Kidney epithelial cell (primary cell): ENCODE data around the gene ALPG. TPM values are rescaled to one million over a fixed set of nuclear protein-coding genes. Genes with fewer than 3 reads are reported as not detected.
"Not testable (repeated sequence)": the region's sequence is repeated elsewhere in the genome, so short reads cannot be mapped to it uniquely, and the experiment has no call there.

Experiments used
- DNase-seq: peaks from one replicate; pipeline ENCODE4 v3.0.0-alpha.2; 2010; ENCODE audit warnings: low read depth
- H3K27me3 ChIP-seq: 2 replicates; pipeline ENCODE4 v1.6.0; 2011; ENCODE audit warnings: low read length; ENCODE audit not compliant: control insufficient read depth, insufficient read depth
- H3K36me3 ChIP-seq: 2 replicates; pipeline ENCODE4 v1.5.1; 2011; ENCODE audit warnings: low read length; ENCODE audit not compliant: control insufficient read depth, insufficient read depth
- H3K4me3 ChIP-seq: 2 replicates; pipeline ENCODE4 v1.5.1; 2011; ENCODE audit warnings: low read depth, mild to moderate bottlenecking, control low read depth, low read length
- total RNA-seq: library from RNA; depleted of rRNA; stranded (reverse); fragments of >200 nt; gene quantifications from 2 replicates; pipeline ENCODE4 v1.2.3, GENCODE V29; 2015
- TF ChIP-seq, protein P1 (sequence below): IDR thresholded peaks from 2 replicates; pipeline ENCODE4 v1.5.1; 2011; ENCODE audit warnings: mild to moderate bottlenecking, moderate library complexity, low read length, control low read depth, inconsistent platforms; ENCODE audit not compliant: insufficient read depth, poor library complexity, severe bottlenecking

Gene ALPG
- total RNA-seq, 1 donor from 2014 or later, result not detected

DNA sequence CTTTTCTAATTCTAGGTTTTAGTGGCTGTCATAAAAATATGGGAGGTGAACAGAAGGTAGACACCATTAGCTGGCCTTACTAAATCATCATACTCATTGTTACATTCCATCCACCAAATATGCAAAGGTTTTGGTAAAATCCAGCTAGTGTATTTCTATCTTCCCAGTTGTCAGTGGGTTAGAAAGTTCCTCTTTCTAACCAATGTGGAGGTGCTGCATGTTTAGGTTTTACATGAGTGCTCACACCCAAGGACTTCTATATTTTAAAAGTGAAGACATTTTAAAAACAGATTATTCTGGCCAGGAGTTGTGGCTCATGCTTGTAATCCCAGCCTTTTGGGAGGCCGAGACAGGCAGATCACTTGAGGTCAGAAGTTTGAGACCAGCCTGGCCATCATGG is 22.2 kb upstream of the ALPG start:
- TF ChIP-seq, protein P1, sequence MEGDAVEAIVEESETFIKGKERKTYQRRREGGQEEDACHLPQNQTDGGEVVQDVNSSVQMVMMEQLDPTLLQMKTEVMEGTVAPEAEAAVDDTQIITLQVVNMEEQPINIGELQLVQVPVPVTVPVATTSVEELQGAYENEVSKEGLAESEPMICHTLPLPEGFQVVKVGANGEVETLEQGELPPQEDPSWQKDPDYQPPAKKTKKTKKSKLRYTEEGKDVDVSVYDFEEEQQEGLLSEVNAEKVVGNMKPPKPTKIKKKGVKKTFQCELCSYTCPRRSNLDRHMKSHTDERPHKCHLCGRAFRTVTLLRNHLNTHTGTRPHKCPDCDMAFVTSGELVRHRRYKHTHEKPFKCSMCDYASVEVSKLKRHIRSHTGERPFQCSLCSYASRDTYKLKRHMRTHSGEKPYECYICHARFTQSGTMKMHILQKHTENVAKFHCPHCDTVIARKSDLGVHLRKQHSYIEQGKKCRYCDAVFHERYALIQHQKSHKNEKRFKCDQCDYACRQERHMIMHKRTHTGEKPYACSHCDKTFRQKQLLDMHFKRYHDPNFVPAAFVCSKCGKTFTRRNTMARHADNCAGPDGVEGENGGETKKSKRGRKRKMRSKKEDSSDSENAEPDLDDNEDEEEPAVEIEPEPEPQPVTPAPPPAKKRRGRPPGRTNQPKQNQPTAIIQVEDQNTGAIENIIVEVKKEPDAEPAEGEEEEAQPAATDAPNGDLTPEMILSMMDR, result no peak
- Histone ChIP-seq H3K36me3 (no peaks in the 10 kb centered on the region), H3K27me3 (peaks cover 69% of the 10 kb centered on the region), H3K4me3 (no peak overlapping the region)
- DNase-seq, result no peak

DNA sequence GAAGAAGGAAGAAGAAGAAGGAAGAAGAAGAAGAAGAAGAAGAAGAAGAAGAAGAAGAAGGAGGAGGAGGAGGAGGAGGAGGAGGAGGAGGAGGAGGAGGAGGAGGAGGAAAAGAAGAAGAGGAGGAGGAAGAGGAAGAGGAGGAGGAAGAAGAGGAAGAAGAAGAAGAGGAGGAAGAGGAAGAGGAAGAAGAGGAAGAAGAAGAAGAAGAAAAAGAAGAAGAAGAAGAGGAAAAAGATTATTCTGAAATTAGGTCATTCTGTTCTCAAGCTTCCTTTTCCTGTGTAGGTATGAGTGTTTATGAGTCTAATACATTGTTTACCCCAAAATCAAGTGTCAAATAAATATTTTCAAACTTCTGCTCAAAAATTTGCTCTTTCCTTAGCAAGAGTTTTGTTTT is 21.6 kb upstream of the ALPG start:
- H3K4me3 ChIP-seq, H3K36me3 ChIP-seq, DNase-seq: not testable (repeated sequence)
- H3K27me3 ChIP-seq, result peaks cover 70% of the 10 kb centered on the region

DNA sequence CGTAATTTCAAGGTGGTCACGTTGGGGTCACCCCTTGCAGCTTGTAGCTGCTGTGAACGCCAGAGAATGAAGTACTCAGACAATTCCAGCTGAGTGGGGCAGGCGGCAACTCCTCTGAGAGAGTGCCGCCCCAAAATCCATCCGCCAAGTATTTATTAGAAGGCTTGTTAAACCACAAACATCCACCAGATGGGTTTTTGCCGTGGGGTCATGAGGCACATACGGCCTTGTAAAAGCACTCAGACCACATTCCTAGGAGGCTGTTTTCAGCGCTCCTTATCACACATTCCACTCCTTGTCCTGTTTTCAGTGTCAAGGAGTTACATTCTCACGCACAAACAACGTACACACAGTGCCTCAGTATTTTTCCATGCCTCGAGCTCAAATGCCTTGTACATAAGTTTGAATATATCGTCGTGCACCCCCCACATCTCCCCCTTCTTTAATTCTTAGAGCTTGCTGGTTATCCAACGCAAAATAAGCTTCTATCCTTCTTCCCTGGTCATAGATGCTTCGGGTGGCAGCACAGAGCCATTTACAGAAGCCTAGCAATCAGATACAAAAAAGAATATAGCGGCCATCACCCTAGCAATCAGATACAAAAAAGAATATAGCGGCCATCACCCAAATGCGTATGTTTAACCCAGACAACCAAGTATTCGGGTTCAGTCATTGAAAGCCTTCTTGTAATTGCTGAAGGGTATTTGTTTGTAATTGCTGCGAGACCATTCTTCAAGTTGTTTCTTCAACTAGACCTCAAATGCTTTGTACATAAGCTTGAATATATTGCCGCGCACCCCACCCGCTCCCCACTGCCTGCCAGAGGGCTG is 20.8 kb upstream of the ALPG start:
- no peaks in the 10 kb centered on the region for H3K36me3 ChIP-seq
- H3K27me3 ChIP-seq, result peaks cover 75% of the 10 kb centered on the region
- no peak for DNase-seq
- TF ChIP-seq, protein P1, result no peak
- H3K4me3 ChIP-seq, result no peak overlapping the region

DNA sequence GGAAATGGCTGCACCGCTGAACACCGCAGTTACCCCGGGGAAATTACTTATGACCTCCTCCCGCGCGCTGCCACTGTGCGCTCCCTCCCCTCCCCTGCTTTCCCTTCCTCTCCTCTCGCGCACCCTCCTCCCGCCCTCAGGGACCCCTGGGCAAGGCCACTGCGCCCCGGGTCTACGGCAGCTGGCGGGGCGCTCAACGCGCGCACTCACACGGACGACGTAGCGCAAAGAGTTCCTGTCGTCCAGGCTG is 20.2 kb upstream of the ALPG start:
- H3K4me3 ChIP-seq, result no peak overlapping the region

DNA sequence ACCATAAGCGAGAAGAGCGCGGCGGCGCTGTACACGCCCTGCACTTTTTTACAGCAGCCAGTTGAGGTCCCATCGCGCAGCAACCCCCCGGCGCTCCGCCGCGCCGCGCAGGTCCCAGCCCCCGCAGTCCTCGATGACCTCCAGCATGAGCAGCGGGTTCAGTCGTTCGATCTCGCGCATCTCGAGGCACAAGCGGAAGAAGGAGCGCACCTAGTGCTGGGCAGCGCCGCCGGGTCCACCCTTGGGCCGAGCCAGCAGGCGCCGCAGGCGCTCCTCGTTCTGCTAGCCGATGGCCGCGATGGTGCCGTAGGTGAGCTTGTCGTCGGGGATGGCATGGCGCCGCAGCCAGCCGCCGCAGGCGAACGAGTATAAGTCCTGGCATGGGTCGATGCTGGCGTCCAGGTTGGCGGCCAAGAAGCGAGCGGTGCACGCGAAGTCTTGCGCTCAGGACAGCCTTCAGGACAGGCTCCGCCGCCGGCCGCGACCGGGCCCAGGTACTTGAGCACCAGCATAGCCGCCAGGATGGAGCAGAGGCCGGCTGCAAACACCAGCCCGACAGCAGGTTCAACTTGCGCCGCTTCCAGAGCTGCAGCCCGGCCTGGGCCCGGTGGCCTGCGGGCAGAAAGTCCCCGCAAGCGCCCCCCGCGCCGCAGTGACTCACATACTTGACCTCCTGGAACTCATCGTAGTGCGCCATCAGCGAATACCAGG is 19.7 kb upstream of the ALPG start:
- Histone ChIP-seq H3K27me3 (peaks cover 66% of the 10 kb centered on the region), H3K4me3 (no peak overlapping the region), H3K36me3 (no peaks in the 10 kb centered on the region)
- TF ChIP-seq, protein P1, result no peak
- DNase-seq, result no peak

More for the DNA sequence above, 20.2 kb upstream of the ALPG start:
- Histone ChIP-seq H3K36me3 (no peaks in the 10 kb centered on the region), H3K27me3 (peaks cover 71% of the 10 kb centered on the region)
- TF ChIP-seq, protein P1, result no peak
- DNase-seq, result no peak

DNA sequence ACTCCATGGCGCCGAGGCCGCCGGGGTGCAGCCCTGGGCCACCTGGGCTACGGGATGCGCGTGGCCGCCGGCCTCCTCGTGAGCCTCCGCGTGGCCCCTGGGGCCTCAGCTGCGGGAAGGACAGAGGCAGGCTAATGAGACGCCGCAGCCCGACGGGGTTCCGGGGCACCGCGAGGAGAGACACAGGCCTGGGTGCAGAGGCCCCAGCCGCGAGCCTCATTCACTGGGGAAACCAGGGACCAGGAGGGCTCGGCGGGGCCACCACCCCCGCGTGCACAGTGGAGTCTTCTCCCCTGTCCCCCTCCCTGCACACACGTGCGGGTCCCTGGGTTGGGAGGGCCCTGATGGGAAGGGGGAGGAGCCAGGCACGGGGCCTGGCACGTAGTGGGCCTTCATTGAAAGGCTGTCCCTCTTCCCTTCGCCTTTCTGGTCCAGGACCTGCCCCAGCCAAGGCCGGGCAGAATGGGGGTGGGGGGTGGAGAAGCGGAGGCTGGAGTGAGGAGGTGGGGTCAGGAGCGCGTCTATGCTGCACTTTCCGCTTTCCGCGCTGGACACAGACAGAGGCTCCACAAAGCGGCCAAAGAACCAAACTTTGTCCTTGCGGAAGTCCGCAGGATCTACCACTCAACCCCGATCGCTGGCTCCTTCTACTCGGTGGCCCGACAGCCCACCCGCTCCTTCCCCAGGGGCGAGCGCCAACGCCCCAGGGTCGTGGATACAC is 19.0 kb upstream of the ALPG start:
- Histone ChIP-seq H3K27me3 (peaks cover 59% of the 10 kb centered on the region), H3K4me3 (no peak overlapping the region)

More for the DNA sequence above, 19.0 kb upstream of the ALPG start:
- TF ChIP-seq, protein P1, result no peak
- no peak for DNase-seq
- H3K36me3 ChIP-seq, result no peaks in the 10 kb centered on the region
